Stomach (tissue), 9 donors: ENCODE measurements around the gene TESK2. TPM values are rescaled to one million over a fixed set of nuclear protein-coding genes. Genes with fewer than 3 reads are reported as not detected.
A peak's percentile ranks its signal among the peaks of the same experiment; 100 is the strongest.

Source experiments
- DNase-seq, 2 donors: peaks; one replicate each; pipeline versions ENCODE4 v3.0.0 to v3.0.0-alpha.2; 2013 to 2019
- H3K27ac ChIP-seq, 5 donors: fragments of 200-600 bp in 4 of 5; sonication (generic) in 4 of 5; one replicate each; pipeline ENCODE4 v1.5.1; 2013 to 2019; ENCODE audit warnings: mild to moderate bottlenecking in 1 of 5, moderate library complexity in 1 of 5
- H3K27me3 ChIP-seq, 3 donors: fragments of 200-600 bp; sonication (generic); one replicate each; pipeline ENCODE4 v1.5.1; 2017 to 2019; ENCODE audit warnings: mixed run types in 1 of 3
- H3K36me3 ChIP-seq, 4 donors: fragments of 200-600 bp; sonication (generic); 1 replicate in 3 of 4; 2 replicates in 1 of 4; pipeline ENCODE4 v1.5.1; 2016 to 2019
- H3K4me1 ChIP-seq, 4 donors: fragments of 200-600 bp; sonication (generic); one replicate each; pipeline ENCODE4 v1.5.1; 2016 to 2019
- H3K4me3 ChIP-seq, 4 donors: fragments of 200-600 bp; sonication (generic) in 3 of 4; one replicate each; pipeline ENCODE4 v1.5.1; 2016 to 2019; ENCODE audit warnings: mild to moderate bottlenecking in 1 of 4
- H3K9me3 ChIP-seq, 4 donors: fragments of 200-600 bp; sonication (generic); one replicate each; pipeline ENCODE4 v1.5.1; 2016 to 2019
- CTCF ChIP-seq, 7 experiments: fragments of 450-650 bp in 4 of 7; fragments of 200-600 bp in 3 of 7; sonication (generic) in 3 of 7; IDR thresholded peaks; one replicate each; pipeline ENCODE4 v1.5.1; 2016 to 2019; ENCODE audit warnings: antibody characterized with exemption in 7 of 7, control low read depth in 2 of 7, mild to moderate bottlenecking in 1 of 7
- EP300 ChIP-seq: sonication (generic); formaldehyde crosslinking; IDR thresholded peaks from one replicate; pipeline ENCODE4 v1.6.1; 2017; ENCODE audit warnings: antibody characterized with exemption
- POLR2A ChIP-seq, 4 donors: fragments of 450-650 bp; IDR thresholded peaks; one replicate each; pipeline ENCODE4 v1.6.1; 2016; ENCODE audit warnings: antibody characterized with exemption in 4 of 4, control low read depth in 2 of 4, mild to moderate bottlenecking in 1 of 4, moderate library complexity in 1 of 4
- POLR2AphosphoS5 ChIP-seq, 3 donors: sonication (generic); formaldehyde crosslinking; IDR thresholded peaks; one replicate each; pipeline ENCODE4 v1.6.1; 2016; ENCODE audit warnings: antibody characterized with exemption in 3 of 3
- WGBS, 5 donors: extraction: QIAGEN DNeasy Blood & Tissue Kit in 3 of 5; methylation state at CpG; one replicate each; pipeline versions ENCODE4 v1.1.5 to v1.1.7; 2013 to 2018; 5-methylcytosine and 5-hydroxymethylcytosine counted together
- intact Hi-C: fragments of 100-400 bp; cut with DNase I; formaldehyde crosslinking; loops from one replicate; pipeline ENCODE4 v1.15.1; 2023; ENCODE audit warnings: low total_unique reads
- polyA plus RNA-seq, 3 donors: library from polyadenylated mRNA; stranded (reverse); fragments of 200-250 nt; gene quantifications; one replicate each; pipeline ENCODE4 v1.2.3, GENCODE V29; 2013
- total RNA-seq, 5 donors: library from RNA; depleted of rRNA; stranded (reverse); fragments of >200 nt; gene quantifications; one replicate each; pipeline versions ENCODE4 v1.1.0 to v1.2.3, GENCODE V29; 2014 to 2016
- donor health status: healthy with polysubstance abuse.
- donor health status: Bipolar disorder and iron deficiency.
- donor health status: healthy.

TESK2 gene
- total and polyA plus RNA-seq, 8 donors = 2.8 to 11.2 (median 4.0) TPM; not detected in 1

GRCh38 chr1:45340816-45341466 lies 150.0 kb downstream of the TESK2 start:
- intact Hi-C loops = no loop called here
- no peaks in the 10 kb centered on the region for H3K9me3 ChIP-seq
- H3K4me3 ChIP-seq = peak overlapping the region; percentile 69 to 82 (median 71)
- H3K36me3 ChIP-seq = peaks cover 30 to 44% (median 44%) of the 10 kb centered on the region in 4 donors
- H3K27me3 ChIP-seq = no peaks in the 10 kb centered on the region
- H3K4me1 ChIP-seq = peaks cover 12 to 54% (median 42%) of the 10 kb centered on the region in 4 donors
- TF ChIP-seq EP300 = no peak
- no peak for TF ChIP-seq POLR2A (IDR thresholded peaks at IDR 0.05)
- TF ChIP-seq POLR2AphosphoS5 (IDR thresholded peaks at IDR 0.05) = no peak
- TF ChIP-seq CTCF (IDR thresholded peaks at IDR 0.05) = no peak
- WGBS, 5 donors = 15 to 24% (median 18%) methylated on average over 6 of the region's 6 CpGs
- peak overlapping the region in 4 of 5 donors; percentile 93 to 98 (median 94) for H3K27ac ChIP-seq
- DNase-seq = peak in 1 of 2 donors; percentile 24

GRCh38 chr1:45339789-45340558 lies 151.0 kb downstream of the TESK2 start, which contains the start of the genes MUTYH and TOE1:
TSS of gene MUTYH (minus strand) at chr1:45340440. CDS start at chr1:45334505, 5,935 bp downstream.
TSS of gene TOE1 (plus strand) at chr1:45340170. CDS start at chr1:45340253, 83 bp downstream.
- no peaks in the 10 kb centered on the region for H3K9me3 ChIP-seq
- H3K4me3 ChIP-seq = peak within 1 kb of the TSS; percentile 69 to 82 (median 71)
- peaks cover 28 to 34% (median 34%) of the 10 kb centered on the region in 4 donors for H3K36me3 ChIP-seq
- TF ChIP-seq POLR2A (IDR thresholded peaks at IDR 0.05) (peak in 1 of 4 donors; percentile 65), EP300 (no peak), CTCF (IDR thresholded peaks at IDR 0.05) (peak in 1 of 7 experiments; percentile 16), POLR2AphosphoS5 (IDR thresholded peaks at IDR 0.05) (peak; percentile 39 to 86 (median 81))
- peak within 1 kb of the TSS; percentile 91 to 98 (median 93) for H3K27ac ChIP-seq
- WGBS, 5 donors = 0 to 2% (median 1%) methylated on average over 26 to 70 of the region's 70 CpGs
- H3K27me3 ChIP-seq = no peaks in the 10 kb centered on the region
- peak; percentile 94 to 97 for DNase-seq
- peaks cover 20 to 61% (median 45%) of the 10 kb centered on the region in 4 donors for H3K4me1 ChIP-seq
- intact Hi-C loops = no loop called here

GRCh38 chr1:45337630-45338325 lies 153.2 kb downstream of the TESK2 start:
- TF ChIP-seq EP300 = no peak
- intact Hi-C loops = no loop called here
- peak overlapping the region in 2 of 5 donors; percentile 35 to 75 for H3K27ac ChIP-seq
- H3K27me3 ChIP-seq = no peaks in the 10 kb centered on the region
- peaks cover 20 to 72% (median 51%) of the 10 kb centered on the region in 4 donors for H3K4me1 ChIP-seq
- WGBS, 5 donors = 86 to 93% (median 90%) methylated on average over 3 of the region's 3 CpGs
- H3K9me3 ChIP-seq = no peaks in the 10 kb centered on the region
- DNase-seq = no peak
- H3K36me3 ChIP-seq = peaks cover 14 to 31% (median 29%) of the 10 kb centered on the region in 4 donors
- no peak overlapping the region for H3K4me3 ChIP-seq

GRCh38 chr1:45335855-45336324 lies 155.1 kb downstream of the TESK2 start:
- peak in 1 of 2 donors; percentile 87 for DNase-seq
- H3K36me3 ChIP-seq = peaks cover 25 to 38% (median 35%) of the 10 kb centered on the region in 4 donors
- peak overlapping the region; percentile 54 to 75 (median 66) for H3K27ac ChIP-seq
- TF ChIP-seq CTCF (IDR thresholded peaks at IDR 0.05) (no peak), POLR2A (IDR thresholded peaks at IDR 0.05) (no peak), POLR2AphosphoS5 (IDR thresholded peaks at IDR 0.05) (peak in 1 of 3 donors; percentile 58), EP300 (no peak)
- no peaks in the 10 kb centered on the region for H3K27me3 ChIP-seq
- H3K9me3 ChIP-seq = no peaks in the 10 kb centered on the region
- no peak overlapping the region for H3K4me3 ChIP-seq
- H3K4me1 ChIP-seq = peaks cover 13 to 53% (median 34%) of the 10 kb centered on the region in 4 donors
- 35 to 62% (median 45%) methylated on average over 4 of the region's 4 CpGs for WGBS, 5 donors
- intact Hi-C loops = no loop called here
